ENCODE data around the gene POLR2M.
A peak's percentile ranks its signal among the peaks of the same experiment; 100 is the strongest.

POLR2M gene

DNA sequence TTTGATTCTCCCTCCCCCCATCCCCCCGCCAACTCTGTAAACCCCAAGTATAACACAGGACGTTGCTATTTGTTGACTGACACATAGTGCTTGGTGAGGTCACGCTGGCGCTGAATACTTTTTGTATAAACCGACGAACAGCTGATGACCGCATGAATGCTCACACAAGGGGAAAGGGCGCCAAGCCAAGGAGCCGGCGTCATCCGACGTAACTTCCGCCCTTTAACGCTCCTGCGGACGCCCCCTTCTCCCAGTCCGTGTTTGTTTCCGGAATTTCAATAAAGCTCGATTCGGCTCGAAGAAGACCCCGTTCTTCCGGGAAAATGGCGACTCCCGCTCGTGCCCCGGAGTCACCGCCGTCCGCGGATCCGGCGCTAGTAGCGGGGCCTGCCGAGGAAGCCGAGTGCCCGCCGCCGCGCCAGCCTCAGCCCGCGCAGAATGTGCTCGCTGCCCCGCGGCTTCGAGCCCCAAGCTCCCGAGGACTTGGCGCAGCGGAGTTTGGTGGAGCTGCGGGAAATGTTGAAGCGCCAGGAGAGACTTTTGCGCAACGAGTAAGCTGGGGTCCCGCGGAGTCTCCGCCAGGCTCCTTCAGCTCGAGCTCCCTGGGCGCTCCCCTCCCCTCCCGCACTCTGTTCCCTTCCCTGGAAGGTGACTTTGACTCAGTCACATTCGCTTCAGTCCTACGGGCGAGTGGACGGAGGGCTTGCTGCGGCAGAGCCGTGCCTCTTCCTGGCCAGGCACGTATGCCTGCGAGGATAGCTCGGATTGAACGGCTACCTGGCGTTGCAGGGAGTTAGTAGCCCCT lies at the start of gene POLR2M:
Gene POLR2M (plus strand): TSS at position 310 of the 805 bp plus-strand sequence. CDS start 129 bp downstream, at position 439.
- no peak for TF ChIP-seq ZNF274 (IDR thresholded peaks at IDR 0.05; ENCODE audit: low read depth, low read length)
- peak within 1 kb of the TSS; percentile 96 for H3K4me3 ChIP-seq (ENCODE audit: low read length)

DNA sequence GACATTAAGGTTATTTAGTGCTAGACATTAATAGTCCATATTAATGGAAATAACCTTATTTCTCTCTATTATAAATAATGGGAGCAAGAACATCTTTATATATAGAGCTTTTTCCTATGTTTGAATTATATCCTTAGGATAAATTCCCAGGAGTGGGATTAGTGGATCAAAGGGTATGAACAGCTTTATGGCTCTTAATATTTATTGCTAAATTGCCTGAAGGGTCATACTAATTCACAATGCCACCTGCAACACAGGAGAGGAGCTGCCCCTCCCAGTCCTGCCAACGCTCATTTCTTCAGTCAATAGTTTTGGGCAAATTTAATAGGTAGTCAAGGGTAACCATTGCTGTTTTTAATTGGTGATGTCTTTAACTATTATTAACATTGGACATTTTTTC lies 48.9 kb upstream of the POLR2M start:
- no peak overlapping the region for H3K4me3 ChIP-seq (ENCODE audit: low read length)
- no peak for TF ChIP-seq ZNF274 (IDR thresholded peaks at IDR 0.05; ENCODE audit: low read depth, low read length)

DNA sequence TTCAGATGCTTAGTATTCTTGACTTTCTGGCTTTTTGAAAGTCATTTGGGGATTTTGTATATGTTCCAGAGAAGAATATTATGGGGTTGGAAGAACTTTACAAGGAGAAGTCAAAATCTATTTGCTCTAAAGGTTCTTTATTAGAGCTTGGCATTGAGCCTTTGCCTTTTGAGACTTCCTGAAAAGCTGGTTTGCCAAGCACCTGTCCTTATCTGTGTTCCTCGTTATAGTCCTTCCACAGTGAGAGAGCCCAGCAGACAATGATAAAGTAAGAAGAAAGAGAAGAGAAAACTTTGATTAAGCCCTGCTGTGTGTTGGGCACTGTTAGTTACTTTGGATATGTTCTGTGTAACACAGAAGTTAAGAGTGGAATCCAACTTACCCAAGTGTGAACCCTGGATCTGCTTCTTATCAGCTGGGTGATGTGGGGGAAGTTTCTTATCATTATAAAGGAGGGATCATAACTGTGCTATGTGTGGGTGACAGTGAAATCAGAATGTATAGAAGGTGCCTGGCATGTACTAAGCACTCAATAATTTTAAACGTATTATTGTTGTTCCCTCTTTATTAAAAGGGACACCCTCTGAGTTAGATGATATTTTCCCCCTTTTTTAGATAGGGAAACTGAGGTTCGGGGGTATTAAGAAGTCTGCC lies 44.3 kb upstream of the POLR2M start:
- no peak overlapping the region for H3K4me3 ChIP-seq (ENCODE audit: low read length)
- no peak for TF ChIP-seq ZNF274 (IDR thresholded peaks at IDR 0.05; ENCODE audit: low read depth, low read length)

DNA sequence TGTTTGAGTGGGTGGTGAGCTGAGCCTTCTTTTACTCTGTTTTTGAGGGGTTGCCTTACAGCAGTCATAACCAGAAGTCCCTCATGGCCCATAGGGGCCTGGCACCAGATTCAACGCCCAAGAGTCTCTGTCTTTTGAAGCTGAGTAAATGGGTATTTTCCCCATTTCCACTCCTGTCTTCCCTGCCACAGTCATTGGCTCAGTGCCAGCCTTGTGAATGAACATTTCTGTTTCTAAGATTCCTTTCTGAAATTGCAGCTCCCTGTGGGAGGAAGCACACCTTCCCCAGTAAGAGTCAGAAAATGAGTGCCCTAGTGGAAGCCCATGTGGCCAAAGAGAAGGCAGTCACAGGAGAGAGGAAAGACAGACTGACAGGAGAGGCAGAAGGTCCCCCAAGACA lies 43.7 kb upstream of the POLR2M start:
- no peak overlapping the region for H3K4me3 ChIP-seq (ENCODE audit: low read length)
- TF ChIP-seq ZNF274 (IDR thresholded peaks at IDR 0.05; ENCODE audit: low read depth, low read length), result no peak

DNA sequence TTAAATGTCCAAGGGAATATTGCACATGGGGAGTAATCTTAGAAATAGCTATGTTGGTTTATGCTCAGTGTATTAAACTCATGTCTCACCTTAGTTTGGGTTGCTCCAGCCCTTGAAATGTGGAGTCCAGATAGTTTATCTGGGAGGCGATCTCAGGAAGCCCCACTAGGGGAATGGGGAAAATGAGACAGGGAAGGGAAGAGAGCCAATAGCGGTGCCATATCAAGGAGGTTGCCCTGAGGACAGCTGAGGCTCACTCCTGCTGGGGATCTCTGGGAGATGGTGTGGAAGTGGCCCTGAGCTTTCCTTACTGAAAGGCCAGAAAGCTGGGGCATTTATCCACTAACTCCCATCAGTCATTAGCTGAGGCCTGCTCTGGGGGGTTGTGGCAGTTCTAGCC lies 43.3 kb upstream of the POLR2M start:
- no peak for TF ChIP-seq ZNF274 (IDR thresholded peaks at IDR 0.05; ENCODE audit: low read depth, low read length)
- no peak overlapping the region for H3K4me3 ChIP-seq (ENCODE audit: low read length)

DNA sequence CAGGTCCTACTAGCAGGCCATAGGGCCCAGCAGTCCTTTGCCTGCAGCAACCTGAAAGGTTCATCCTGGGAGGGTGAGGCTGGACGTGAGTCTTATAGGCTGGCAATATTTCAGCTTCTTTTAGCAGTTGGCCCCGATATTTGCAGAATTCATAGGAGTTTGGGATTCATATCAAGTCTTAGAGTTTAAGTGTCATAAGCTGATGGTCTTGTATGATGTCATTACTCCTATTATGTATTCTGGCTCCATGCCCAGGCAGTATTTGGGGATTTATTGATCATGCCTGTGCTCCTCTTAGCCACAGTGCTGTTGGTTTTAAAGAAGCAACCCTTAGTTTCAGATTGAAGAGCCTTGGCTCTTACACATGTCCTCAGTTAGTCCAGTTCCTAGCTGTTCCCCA lies 41.3 kb upstream of the POLR2M start:
- no peak for TF ChIP-seq ZNF274 (IDR thresholded peaks at IDR 0.05; ENCODE audit: low read depth, low read length)
- H3K4me3 ChIP-seq (ENCODE audit: low read length), result no peak overlapping the region

DNA sequence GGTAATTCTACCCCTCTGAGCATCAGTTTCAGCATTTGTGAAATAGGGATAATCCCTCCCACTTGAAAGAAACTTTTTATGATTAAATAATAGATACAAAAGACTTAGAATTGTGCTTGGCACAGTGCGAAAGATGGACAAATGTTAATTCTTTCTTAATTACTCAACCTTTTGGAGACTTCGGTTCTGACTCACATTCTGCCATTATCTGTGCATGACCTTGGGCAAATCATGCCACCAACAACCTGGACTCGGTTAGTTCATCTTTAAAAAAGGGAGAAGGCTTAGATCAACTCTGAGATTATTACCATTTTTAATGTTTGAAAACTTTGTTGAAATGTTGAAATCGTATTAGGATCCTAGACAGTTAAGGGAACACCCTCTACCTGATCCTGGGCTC lies 40.6 kb upstream of the POLR2M start:
- H3K4me3 ChIP-seq (ENCODE audit: low read length), result no peak overlapping the region
- TF ChIP-seq ZNF274 (IDR thresholded peaks at IDR 0.05; ENCODE audit: low read depth, low read length), result no peak

DNA sequence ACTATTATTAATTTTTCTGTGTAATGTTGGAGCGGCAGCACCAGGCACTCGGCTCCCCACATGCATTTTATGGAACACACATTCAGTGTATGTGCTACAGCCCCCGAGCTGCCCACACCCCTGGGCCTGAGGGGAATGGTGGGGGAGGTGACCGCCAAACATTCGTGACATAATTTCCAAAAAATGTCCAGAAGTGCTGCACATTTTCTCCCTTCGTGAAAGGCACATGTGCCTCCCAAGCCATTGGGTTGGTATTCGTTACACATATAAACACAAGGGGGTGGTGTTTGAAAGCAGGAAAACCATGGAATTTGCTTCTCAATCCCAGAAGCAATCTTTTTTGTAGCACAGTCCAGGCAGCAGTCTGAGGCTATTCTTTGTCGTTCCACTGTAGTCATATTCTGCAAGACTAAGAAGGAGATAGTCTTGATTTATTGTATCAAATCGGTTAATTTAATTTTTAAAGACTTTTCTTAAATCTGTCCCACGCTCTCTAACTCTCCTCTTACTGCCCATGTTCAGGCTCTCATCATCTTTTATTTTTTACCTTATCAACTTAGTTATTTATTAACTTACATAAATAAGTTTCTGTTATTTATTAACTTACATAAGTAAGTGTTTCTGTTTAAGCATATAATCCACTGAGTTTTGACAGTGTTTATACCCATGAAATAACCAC lies 39.2 kb upstream of the POLR2M start:
- H3K4me3 ChIP-seq (ENCODE audit: low read length), result no peak overlapping the region
- TF ChIP-seq ZNF274 (IDR thresholded peaks at IDR 0.05; ENCODE audit: low read depth, low read length), result no peak

DNA sequence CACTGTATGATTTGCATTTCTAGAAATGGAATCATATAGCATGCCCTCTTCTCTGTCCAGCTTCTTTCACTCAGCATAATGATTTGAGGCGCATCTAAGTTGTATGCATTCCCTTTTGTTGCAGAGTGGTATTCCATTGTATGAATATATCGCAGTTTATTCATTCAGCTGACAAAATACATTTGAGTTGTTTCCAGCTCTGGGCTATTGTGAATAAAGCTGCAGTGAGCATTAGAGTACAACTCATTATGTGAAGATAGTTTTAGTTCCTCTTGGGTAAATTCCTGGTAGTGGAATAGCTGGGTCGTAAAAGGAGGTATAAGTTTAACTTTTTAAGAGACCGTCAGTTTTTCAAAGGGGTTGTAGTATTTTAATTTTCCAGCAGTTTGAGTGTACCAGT lies 38.5 kb upstream of the POLR2M start:
- no peak overlapping the region for H3K4me3 ChIP-seq (ENCODE audit: low read length)
- no peak for TF ChIP-seq ZNF274 (IDR thresholded peaks at IDR 0.05; ENCODE audit: low read depth, low read length)

DNA sequence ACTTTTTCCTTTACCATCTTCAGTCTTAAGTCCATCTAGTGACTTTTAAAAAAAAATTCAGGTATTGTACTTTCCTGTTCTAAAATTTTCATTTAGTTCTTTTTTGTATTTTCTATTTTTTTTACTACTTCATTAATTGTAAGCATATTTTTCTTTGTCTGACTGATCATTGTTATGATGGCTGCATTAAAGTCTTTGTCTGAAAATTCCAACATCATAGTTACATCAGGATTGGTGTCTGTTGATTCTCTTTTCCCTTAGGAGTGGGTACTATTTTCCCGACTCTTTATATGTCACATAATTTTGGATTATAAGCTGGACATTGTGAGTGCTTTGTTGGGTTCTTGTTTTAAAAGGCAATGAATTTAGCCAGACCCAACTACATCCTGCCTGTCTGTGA lies 34.9 kb upstream of the POLR2M start:
- H3K4me3 ChIP-seq (ENCODE audit: low read length), result no peak overlapping the region
- TF ChIP-seq ZNF274 (IDR thresholded peaks at IDR 0.05; ENCODE audit: low read depth, low read length), result no peak

DNA sequence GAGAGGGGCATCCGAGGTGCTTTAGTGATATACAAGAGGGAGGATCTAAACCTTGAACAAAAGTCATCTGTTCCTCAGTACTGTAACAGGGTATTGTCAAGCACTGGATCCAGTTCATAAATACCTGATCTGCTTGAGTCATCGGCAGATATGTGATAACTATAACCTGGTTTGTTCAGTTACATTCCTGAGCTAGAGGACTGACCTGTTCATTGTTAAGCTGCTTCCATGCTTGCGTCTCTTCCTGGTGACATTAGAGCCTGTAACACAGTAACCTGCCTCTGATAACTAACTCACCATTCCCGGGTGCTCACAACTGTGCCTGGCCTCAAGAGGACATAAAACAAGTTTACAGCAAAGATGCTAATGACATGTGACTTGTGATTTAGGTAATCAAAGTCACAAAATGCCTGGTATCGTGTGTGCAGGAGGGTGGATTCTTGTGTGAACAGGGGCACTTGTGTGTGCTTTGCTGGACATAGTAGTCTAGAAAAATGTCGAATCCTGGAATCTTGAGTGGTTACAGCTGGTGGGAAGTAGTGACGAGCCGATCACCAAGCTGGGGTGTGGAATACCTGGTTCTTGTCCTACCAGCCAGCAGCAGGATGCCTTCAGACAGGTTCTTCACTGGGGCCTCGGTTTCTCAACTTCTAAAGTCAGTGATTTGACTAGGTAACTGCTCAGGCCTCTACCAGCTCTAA lies 30.9 kb upstream of the POLR2M start:
- TF ChIP-seq ZNF274 (IDR thresholded peaks at IDR 0.05; ENCODE audit: low read depth, low read length), result no peak
- H3K4me3 ChIP-seq (ENCODE audit: low read length), result no peak overlapping the region

DNA sequence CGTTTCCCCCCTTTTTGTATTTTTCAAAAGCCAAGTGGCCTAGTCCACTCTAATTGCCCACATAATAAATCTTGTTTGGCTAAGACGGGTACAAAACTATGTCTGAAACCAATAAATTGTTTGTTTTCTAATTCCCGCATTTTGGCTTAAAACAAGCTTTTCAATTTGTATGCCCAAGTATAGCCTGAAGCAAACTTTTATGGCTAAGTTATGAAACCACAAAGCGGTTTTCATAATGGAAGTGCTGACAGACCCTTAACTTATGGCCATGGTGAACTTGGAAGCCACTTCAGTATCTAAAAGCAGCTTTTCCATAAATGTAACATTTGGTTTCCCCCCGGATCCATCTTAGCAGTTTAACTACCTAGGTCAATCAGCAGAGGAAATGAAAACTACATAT lies 29.9 kb upstream of the POLR2M start:
- TF ChIP-seq ZNF274 (IDR thresholded peaks at IDR 0.05; ENCODE audit: low read depth, low read length), result no peak
- H3K4me3 ChIP-seq (ENCODE audit: low read length), result no peak overlapping the region

DNA sequence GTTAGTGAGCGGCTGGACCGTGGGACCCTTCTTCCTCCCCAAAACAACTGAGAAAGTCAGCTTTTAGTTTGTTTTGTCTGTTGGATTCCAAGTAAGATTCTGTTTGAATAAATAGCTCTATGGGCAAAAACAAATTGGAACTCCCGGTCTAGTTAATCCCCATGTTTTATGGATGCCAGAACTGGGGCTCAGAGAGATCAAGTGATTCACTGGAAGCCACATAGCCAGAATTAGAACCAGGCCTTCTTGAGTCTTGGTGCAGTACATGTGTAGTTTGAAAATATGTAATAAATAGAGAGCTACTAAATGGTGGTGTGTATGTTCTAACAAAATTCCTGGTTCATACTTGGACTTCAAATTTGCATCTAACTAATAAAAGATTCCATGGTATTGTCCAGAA lies 29.3 kb upstream of the POLR2M start:
- no peak overlapping the region for H3K4me3 ChIP-seq (ENCODE audit: low read length)
- TF ChIP-seq ZNF274 (IDR thresholded peaks at IDR 0.05; ENCODE audit: low read depth, low read length), result no peak

DNA sequence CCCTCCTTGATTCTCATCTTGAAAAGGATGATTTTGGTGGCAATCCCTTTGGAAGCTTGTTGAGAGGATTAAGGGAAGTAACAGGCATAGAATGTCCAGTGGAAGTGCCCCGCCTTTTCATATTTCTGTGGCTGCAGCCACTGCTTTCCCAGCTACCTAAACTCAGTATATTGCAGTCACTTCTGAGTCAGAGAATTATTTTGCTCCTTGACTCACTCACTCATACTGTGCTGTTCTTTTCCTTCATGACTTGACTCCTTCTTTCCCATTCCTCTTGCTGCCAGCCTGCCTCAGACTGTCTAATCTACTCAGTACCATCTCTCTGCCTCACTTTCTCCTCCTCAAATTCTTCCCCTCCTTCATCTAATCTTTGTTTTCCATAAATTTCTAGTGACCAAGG lies 26.5 kb upstream of the POLR2M start:
- H3K4me3 ChIP-seq (ENCODE audit: low read length), result no peak overlapping the region
- no peak for TF ChIP-seq ZNF274 (IDR thresholded peaks at IDR 0.05; ENCODE audit: low read depth, low read length)

Measured in GM08714 (cell line).